ENCODE results near the gene SIGLEC15. TPM values are rescaled to one million over a fixed set of nuclear protein-coding genes. Genes with fewer than 3 reads are reported as not detected.

The SIGLEC15 gene
- total RNA-seq (0.42 TPM), polyA plus RNA-seq (1.1 TPM)
- long read RNA-seq, donor 1 = 0 reads
- long read RNA-seq, donor 2, partial matches to known transcripts = 35 of 35 reads
- long read RNA-seq, donor 2, other reads (novel, unspliced or antisense) = 0 of 35 reads
- long read RNA-seq, donor 3 = 0 reads
- long read RNA-seq, donor 4 = 0 reads
- long read RNA-seq, donor 5 = 0 reads
- long read RNA-seq, donor 6 = 0 reads
- long read RNA-seq, donor 7 = 0 reads
- long read RNA-seq, donor 8 = 0 reads
- long read RNA-seq, donor 9, partial matches to known transcripts = 0 of 1 reads
- long read RNA-seq, donor 9, other reads (novel, unspliced or antisense) = 0 of 1 reads
- long read RNA-seq, donor 10 = 0 reads

GRCh38 chr18:45825258-45826044 is at the start of gene SIGLEC15:
SIGLEC15 (plus strand) TSS chr18:45825675; CDS start chr18:45825729, 54 bp downstream.
- WGBS = 17% methylated on average over 12 of the region's 12 CpGs

GRCh38 chr18:45775743-45776142 is 49.7 kb upstream of the SIGLEC15 start:
- Histone ChIP-seq H3K27ac (ENCODE audit: low read depth in 1 of 2, low read length in 1 of 2) (no peak overlapping the region), H3K9me3 (ENCODE audit: control insufficient read depth in 2 of 2, insufficient read depth in 1 of 2, low read length in 1 of 2) (no peaks in the 10 kb centered on the region), H3K36me3 (ENCODE audit: control insufficient read depth in 2 of 2, insufficient read depth in 2 of 2, low read length in 1 of 2) (no peaks in the 10 kb centered on the region), H3K4me3 (ENCODE audit: low read length in 2 of 2) (peak overlapping the region; percentile 46 to 67), H3K27me3 (ENCODE audit: control insufficient read depth in 2 of 2, insufficient read depth in 1 of 2, low read length in 1 of 2) (peaks cover 0 to 12% of the 10 kb centered on the region in 2 donors), H3K4me1 (ENCODE audit: control insufficient read depth in 2 of 2, insufficient read depth in 2 of 2, low read length in 2 of 2) (peaks cover 0 to 6% of the 10 kb centered on the region in 2 donors)
- WGBS = 57% methylated on average over 8 of the region's 8 CpGs
- DNase-seq (ENCODE audit: low read depth in 6 of 9, low spot score in 9 of 9) = peak in 1 of 9 donors; percentile 10

More at GRCh38 chr18:45825258-45826044, at the start of gene SIGLEC15:
- Histone ChIP-seq H3K36me3 (ENCODE audit: control insufficient read depth in 2 of 2, insufficient read depth in 2 of 2, low read length in 1 of 2) (peaks cover 0 to 3% of the 10 kb centered on the region in 2 donors), H3K4me3 (ENCODE audit: low read length in 2 of 2) (no peak within 1 kb of the TSS), H3K9me3 (ENCODE audit: control insufficient read depth in 2 of 2, insufficient read depth in 1 of 2, low read length in 1 of 2) (no peaks in the 10 kb centered on the region), H3K27ac (ENCODE audit: low read depth in 1 of 2, low read length in 1 of 2) (peak within 1 kb of the TSS in 1 of 2 donors; percentile 13), H3K4me1 (ENCODE audit: control insufficient read depth in 2 of 2, insufficient read depth in 2 of 2, low read length in 2 of 2) (peaks cover 30 to 39% of the 10 kb centered on the region in 2 donors), H3K27me3 (ENCODE audit: control insufficient read depth in 2 of 2, insufficient read depth in 1 of 2, low read length in 1 of 2) (no peaks in the 10 kb centered on the region)
- peak in 1 of 9 donors; percentile 53 for DNase-seq (ENCODE audit: low read depth in 6 of 9, low spot score in 9 of 9)

- Histone ChIP-seq H3K27me3 (ENCODE audit: control insufficient read depth in 2 of 2, insufficient read depth in 1 of 2, low read length in 1 of 2) (peaks cover 0 to 12% of the 10 kb centered on the region in 2 donors), H3K4me1 (ENCODE audit: control insufficient read depth in 2 of 2, insufficient read depth in 2 of 2, low read length in 2 of 2) (peaks cover 0 to 6% of the 10 kb centered on the region in 2 donors), H3K36me3 (ENCODE audit: control insufficient read depth in 2 of 2, insufficient read depth in 2 of 2, low read length in 1 of 2) (no peaks in the 10 kb centered on the region), H3K27ac (ENCODE audit: low read depth in 1 of 2, low read length in 1 of 2) (no peak overlapping the region), H3K4me3 (ENCODE audit: low read length in 2 of 2) (no peak overlapping the region), H3K9me3 (ENCODE audit: control insufficient read depth in 2 of 2, insufficient read depth in 1 of 2, low read length in 1 of 2) (no peaks in the 10 kb centered on the region)
- no peak for DNase-seq (ENCODE audit: low read depth in 6 of 9, low spot score in 9 of 9)
- WGBS = 94% methylated on average over 1 of the region's 1 CpG
Measured at GRCh38 chr18:45777393-45777792, 48.1 kb upstream of the SIGLEC15 start.

GRCh38 chr18:45780568-45780967 is 44.9 kb upstream of the SIGLEC15 start:
- H3K4me3 ChIP-seq (ENCODE audit: low read length in 2 of 2) = no peak overlapping the region
- WGBS = 87% methylated on average over 2 of the region's 2 CpGs

GRCh38 chr18:45782662-45783061 is 42.8 kb upstream of the SIGLEC15 start:
- H3K36me3 ChIP-seq (ENCODE audit: control insufficient read depth in 2 of 2, insufficient read depth in 2 of 2, low read length in 1 of 2) = no peaks in the 10 kb centered on the region
- no peak overlapping the region for H3K27ac ChIP-seq (ENCODE audit: low read depth in 1 of 2, low read length in 1 of 2)
- WGBS = 88% methylated on average over 1 of the region's 1 CpG
- no peak overlapping the region for H3K4me3 ChIP-seq (ENCODE audit: low read length in 2 of 2)
- no peaks in the 10 kb centered on the region for H3K9me3 ChIP-seq (ENCODE audit: control insufficient read depth in 2 of 2, insufficient read depth in 1 of 2, low read length in 1 of 2)
- peaks cover 0 to 2% of the 10 kb centered on the region in 2 donors for H3K27me3 ChIP-seq (ENCODE audit: control insufficient read depth in 2 of 2, insufficient read depth in 1 of 2, low read length in 1 of 2)
- peaks cover 0 to 2% of the 10 kb centered on the region in 2 donors for H3K4me1 ChIP-seq (ENCODE audit: control insufficient read depth in 2 of 2, insufficient read depth in 2 of 2, low read length in 2 of 2)
- DNase-seq (ENCODE audit: low read depth in 6 of 9, low spot score in 9 of 9) = no peak

More at GRCh38 chr18:45780568-45780967, 44.9 kb upstream of the SIGLEC15 start:
- H3K4me1 ChIP-seq (ENCODE audit: control insufficient read depth in 2 of 2, insufficient read depth in 2 of 2, low read length in 2 of 2) = peaks cover 0 to 8% of the 10 kb centered on the region in 2 donors
- H3K27ac ChIP-seq (ENCODE audit: low read depth in 1 of 2, low read length in 1 of 2) = no peak overlapping the region
- no peak for DNase-seq (ENCODE audit: low read depth in 6 of 9, low spot score in 9 of 9)
- H3K9me3 ChIP-seq (ENCODE audit: control insufficient read depth in 2 of 2, insufficient read depth in 1 of 2, low read length in 1 of 2) = no peaks in the 10 kb centered on the region
- no peaks in the 10 kb centered on the region for H3K36me3 ChIP-seq (ENCODE audit: control insufficient read depth in 2 of 2, insufficient read depth in 2 of 2, low read length in 1 of 2)
- H3K27me3 ChIP-seq (ENCODE audit: control insufficient read depth in 2 of 2, insufficient read depth in 1 of 2, low read length in 1 of 2) = peaks cover 0 to 6% of the 10 kb centered on the region in 2 donors

- Histone ChIP-seq H3K36me3 (ENCODE audit: control insufficient read depth in 2 of 2, insufficient read depth in 2 of 2, low read length in 1 of 2) (no peaks in the 10 kb centered on the region), H3K27ac (ENCODE audit: low read depth in 1 of 2, low read length in 1 of 2) (no peak overlapping the region), H3K4me1 (ENCODE audit: control insufficient read depth in 2 of 2, insufficient read depth in 2 of 2, low read length in 2 of 2) (peaks cover 0 to 2% of the 10 kb centered on the region in 2 donors), H3K27me3 (ENCODE audit: control insufficient read depth in 2 of 2, insufficient read depth in 1 of 2, low read length in 1 of 2) (peaks cover 0 to under 1% of the 10 kb centered on the region in 2 donors), H3K9me3 (ENCODE audit: control insufficient read depth in 2 of 2, insufficient read depth in 1 of 2, low read length in 1 of 2) (no peaks in the 10 kb centered on the region), H3K4me3 (ENCODE audit: low read length in 2 of 2) (no peak overlapping the region)
- DNase-seq (ENCODE audit: low read depth in 6 of 9, low spot score in 9 of 9) = no peak
- WGBS = 89% methylated on average over 9 of the region's 9 CpGs
Measured at GRCh38 chr18:45783097-45784075, 42.1 kb upstream of the SIGLEC15 start.

GRCh38 chr18:45785134-45785533 is 40.3 kb upstream of the SIGLEC15 start:
- H3K4me3 ChIP-seq (ENCODE audit: low read length in 2 of 2) = no peak overlapping the region

GRCh38 chr18:45786941-45787340 is 38.5 kb upstream of the SIGLEC15 start:
- 98% methylated on average over 3 of the region's 3 CpGs for WGBS
- H3K36me3 ChIP-seq (ENCODE audit: control insufficient read depth in 2 of 2, insufficient read depth in 2 of 2, low read length in 1 of 2) = no peaks in the 10 kb centered on the region
- no peak overlapping the region for H3K27ac ChIP-seq (ENCODE audit: low read depth in 1 of 2, low read length in 1 of 2)
- H3K4me3 ChIP-seq (ENCODE audit: low read length in 2 of 2) = no peak overlapping the region
- no peak for DNase-seq (ENCODE audit: low read depth in 6 of 9, low spot score in 9 of 9)
- no peaks in the 10 kb centered on the region for H3K27me3 ChIP-seq (ENCODE audit: control insufficient read depth in 2 of 2, insufficient read depth in 1 of 2, low read length in 1 of 2)
- no peaks in the 10 kb centered on the region for H3K9me3 ChIP-seq (ENCODE audit: control insufficient read depth in 2 of 2, insufficient read depth in 1 of 2, low read length in 1 of 2)
- H3K4me1 ChIP-seq (ENCODE audit: control insufficient read depth in 2 of 2, insufficient read depth in 2 of 2, low read length in 2 of 2) = peaks cover 0 to 2% of the 10 kb centered on the region in 2 donors

More at GRCh38 chr18:45785134-45785533, 40.3 kb upstream of the SIGLEC15 start:
- H3K27ac ChIP-seq (ENCODE audit: low read depth in 1 of 2, low read length in 1 of 2) = no peak overlapping the region
- H3K36me3 ChIP-seq (ENCODE audit: control insufficient read depth in 2 of 2, insufficient read depth in 2 of 2, low read length in 1 of 2) = no peaks in the 10 kb centered on the region
- 40% methylated on average over 4 of the region's 4 CpGs for WGBS
- H3K4me1 ChIP-seq (ENCODE audit: control insufficient read depth in 2 of 2, insufficient read depth in 2 of 2, low read length in 2 of 2) = peaks cover 0 to 2% of the 10 kb centered on the region in 2 donors
- H3K9me3 ChIP-seq (ENCODE audit: control insufficient read depth in 2 of 2, insufficient read depth in 1 of 2, low read length in 1 of 2) = no peaks in the 10 kb centered on the region
- DNase-seq (ENCODE audit: low read depth in 6 of 9, low spot score in 9 of 9) = no peak
- no peaks in the 10 kb centered on the region for H3K27me3 ChIP-seq (ENCODE audit: control insufficient read depth in 2 of 2, insufficient read depth in 1 of 2, low read length in 1 of 2)
